ENCODE measurements around the gene UQCR11.
"Not testable (repeated sequence)": the region's sequence is repeated elsewhere in the genome, so short reads cannot be mapped to it uniquely, and the experiment has no call there.

UQCR11 gene

DNA sequence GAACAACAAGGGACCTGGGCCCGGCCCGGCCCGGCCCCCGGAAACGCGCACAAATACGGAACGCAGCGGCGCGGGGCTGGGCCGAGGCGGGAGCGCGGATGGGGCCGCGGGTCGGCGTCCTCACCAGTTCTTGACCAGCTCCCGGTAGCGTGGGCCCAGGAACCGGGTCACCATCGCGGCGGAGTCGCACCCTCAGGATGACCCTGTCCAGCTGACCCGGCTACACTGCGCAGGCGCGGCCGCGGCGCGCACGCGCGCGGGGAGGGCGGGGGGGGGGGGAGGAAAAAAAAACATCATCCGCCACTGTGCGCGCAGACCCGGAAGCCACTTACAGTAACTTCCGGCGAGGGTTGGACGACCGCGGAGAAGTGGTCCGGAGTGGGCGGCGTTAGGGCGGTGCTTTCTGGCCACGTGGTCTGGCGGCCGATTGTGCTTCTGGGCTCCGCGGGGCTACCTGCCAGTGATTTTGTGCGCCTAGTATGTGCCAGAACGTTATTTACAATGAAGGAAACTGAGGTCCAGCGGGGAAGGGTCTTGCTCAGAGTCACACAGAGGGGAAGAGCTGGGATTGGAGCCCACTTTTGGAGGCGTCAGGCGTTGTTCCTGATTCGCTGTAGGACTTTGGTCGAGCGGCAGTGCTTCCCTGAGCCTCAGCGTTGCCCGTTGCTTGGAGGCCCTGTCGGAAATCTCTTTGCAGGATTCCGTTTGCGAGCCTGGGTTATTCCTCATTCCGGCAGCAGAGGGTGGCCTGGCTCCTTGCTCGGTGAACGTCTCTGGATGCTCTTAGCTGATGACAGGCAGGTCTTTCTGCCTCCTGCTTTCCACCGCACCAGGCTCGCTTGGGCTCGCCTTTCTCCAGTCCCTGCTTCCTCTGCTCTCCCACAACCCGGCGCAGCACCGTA, at the start of gene UQCR11:
TSS of gene UQCR11 (minus strand) at position 227 of the 902 bp plus-strand sequence. CDS start at position 174, 53 bp downstream.
- peak; percentile 95 for DNase-seq
- peak; percentile 87 for ATAC-seq

GRCh38 chr19:1654178-1654792, 49.0 kb upstream of the UQCR11 start:
- ATAC-seq (no peak), DNase-seq (no peak)

DNA sequence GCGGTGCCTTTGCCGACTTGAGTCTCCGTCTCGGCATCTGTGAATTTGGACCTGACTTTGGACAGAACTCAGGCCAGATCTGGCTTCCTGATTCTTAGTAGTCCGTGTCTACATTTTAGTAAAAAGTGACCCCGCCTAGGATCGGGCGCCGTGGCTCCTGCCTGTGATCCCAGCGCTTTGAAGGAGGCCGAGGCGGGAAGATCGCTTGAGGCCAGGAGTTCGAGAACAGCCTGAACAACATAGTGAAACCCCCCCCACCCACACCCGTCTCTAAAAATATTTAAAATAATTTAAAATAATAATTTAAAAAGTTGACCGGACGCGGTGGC, 48.0 kb upstream of the UQCR11 start:
- DNase-seq (no peak), ATAC-seq (no peak)

DNA sequence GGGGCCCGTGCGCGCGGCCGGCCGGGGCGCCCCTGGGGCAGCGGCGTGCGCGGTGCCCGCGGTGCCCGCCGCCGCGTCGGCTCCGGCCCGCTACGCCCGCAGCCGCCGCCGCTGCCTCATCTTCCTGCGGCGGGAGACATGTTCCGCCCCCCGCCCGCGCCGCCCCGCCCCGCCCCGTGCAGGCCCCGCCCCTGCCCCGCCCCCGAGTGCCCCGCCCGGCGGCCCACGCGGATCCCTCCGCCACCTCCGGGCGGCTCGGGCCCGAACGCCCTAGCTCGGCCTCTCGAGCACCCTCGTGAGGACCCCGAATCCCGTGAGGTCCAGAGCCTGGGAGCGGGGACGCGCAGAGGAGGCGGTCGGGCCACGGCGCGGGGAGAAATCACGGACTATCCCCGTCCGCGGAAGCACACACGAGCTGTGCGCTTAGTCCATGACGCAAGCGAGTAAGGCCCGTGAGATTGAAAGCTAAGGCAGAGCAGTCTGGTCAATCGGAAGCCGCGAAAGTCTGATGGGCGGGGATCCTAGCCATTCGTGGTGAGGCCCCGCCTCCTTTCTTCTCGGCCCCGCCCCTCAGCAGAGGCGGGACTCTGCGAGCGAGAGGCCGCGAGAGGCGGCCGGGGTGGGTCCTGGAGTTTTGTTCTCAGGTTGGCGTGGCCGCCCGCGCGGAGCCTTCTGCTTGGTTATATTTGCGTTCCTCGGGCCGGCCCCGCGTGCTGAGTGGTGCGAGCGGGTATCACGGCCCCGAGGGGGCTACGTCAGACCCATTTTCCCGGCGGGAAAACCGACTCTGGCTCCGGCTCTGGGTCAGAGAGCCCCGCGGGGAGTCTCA, 47.4 kb upstream of the UQCR11 start, which contains the start of gene TCF3:
TSS of gene TCF3 (minus strand) at position 145 of the 829 bp plus-strand sequence. CDS start 2,367 bp downstream, outside the sequence.
- ATAC-seq, result peak; percentile 90
- peak; percentile 98 for DNase-seq

- DNase-seq (peak; percentile 64), ATAC-seq (no peak)
Measured at GRCh38 chr19:1651568-1652291, 46.5 kb upstream of the UQCR11 start.

DNA sequence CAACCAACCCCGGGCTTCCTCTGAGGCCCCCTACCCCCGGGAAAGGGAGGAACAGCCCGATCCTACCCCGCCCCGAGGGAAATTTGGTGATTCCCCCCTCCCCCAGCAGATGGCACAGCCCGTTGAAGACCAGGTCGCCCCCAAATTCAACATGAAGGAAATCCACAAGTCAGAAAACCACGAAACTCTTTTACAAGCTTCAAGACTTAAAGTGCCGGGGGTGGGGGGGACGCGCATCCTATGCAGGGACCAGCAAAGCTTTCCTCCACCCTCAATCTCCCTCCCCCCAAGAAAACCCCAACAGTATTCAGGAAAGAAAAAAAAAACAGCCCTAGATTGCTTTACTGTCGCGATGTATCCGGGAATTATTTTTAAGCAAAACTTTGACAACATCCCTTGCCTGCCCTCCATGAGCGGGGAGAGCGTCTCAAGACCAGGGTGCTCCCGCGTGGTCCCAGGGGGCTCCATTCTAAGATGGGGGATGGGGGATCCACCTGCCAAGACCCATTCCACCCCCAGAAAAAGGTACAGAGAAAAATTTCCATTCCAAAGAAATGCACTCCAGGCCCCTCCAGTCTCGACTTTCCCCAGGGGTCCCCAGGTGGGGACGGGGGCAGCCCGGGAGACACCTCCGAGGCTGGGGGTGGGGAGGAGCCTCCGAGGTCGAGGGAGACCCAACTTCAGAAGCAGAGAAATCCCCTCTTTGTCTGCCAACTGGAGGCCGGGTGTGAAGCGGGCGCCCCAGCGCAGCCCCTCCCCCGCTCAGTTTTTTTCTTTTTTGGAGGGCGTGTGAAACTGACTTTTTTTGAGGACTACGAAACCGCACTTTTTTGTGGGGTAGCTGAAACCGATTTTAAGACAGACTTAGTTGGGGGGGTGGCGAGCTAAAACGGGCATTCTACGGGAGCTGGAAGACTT, 45.6 kb upstream of the UQCR11 start:
- peak; percentile 77 for DNase-seq
- no peak for ATAC-seq

- ATAC-seq (no peak), DNase-seq (no peak)
Measured at GRCh38 chr19:1649706-1650649, 44.7 kb upstream of the UQCR11 start.

DNA sequence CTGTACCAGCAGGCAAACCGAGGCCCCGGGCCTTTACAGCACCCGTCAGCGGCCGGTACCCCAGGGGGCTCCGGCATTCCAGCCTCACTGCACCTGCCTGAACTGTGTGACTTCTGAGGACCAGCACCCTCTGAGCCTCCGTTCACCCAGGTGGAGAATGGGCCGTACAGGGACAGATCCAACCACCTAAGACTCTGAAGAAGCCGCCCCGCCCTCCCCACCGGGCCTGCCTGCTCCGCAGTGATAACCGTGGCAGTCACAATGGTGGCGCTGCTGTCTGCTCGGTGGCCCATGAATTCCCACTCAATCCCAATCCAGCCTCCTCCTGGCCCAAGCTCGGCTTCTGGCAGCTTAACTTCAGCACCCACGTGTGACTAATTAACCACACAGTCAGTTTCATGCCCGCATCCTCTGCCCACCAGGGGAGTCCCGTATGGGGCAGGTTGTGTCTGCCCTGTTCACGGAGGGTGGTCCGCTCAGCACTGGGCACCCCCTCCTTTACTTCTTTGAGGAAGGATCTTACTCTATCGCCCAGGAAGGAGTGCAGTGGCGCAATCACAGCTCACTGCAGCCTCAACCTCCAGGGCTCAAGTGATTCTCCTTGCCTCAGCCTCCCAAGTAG, 43.8 kb upstream of the UQCR11 start:
- ATAC-seq, result no peak

DNA sequence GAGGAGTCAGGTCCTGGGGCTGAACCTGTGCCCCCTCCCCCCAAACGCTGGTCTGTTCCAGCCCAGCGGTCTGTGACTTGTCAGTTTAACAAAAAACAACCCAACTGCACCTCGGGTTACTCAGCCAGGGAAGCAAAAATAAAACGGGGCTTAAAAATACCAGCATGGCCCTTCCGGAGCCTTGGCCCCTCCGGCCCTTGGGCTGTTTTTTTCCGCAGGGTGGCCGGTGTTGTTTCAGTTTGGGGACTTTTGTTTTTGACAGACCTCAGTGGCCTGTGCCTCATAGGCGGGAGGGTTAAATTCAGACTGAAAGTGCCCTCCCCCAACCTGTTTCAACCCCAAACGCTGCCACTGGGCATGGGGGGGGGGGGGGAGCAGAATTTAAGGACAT, 43.2 kb upstream of the UQCR11 start:
- DNase-seq, result no peak
- no peak for ATAC-seq

More for the DNA sequence above, 43.8 kb upstream of the UQCR11 start:
- DNase-seq, result peak; percentile 54

GRCh38 chr19:1647501-1648458, 42.5 kb upstream of the UQCR11 start:
- ATAC-seq, result no peak
- no peak for DNase-seq

GRCh38 chr19:1646659-1647453, 41.6 kb upstream of the UQCR11 start:
- DNase-seq (no peak), ATAC-seq (no peak)

GRCh38 chr19:1646149-1646548, 40.9 kb upstream of the UQCR11 start:
- ATAC-seq (no peak), DNase-seq (no peak)

DNA sequence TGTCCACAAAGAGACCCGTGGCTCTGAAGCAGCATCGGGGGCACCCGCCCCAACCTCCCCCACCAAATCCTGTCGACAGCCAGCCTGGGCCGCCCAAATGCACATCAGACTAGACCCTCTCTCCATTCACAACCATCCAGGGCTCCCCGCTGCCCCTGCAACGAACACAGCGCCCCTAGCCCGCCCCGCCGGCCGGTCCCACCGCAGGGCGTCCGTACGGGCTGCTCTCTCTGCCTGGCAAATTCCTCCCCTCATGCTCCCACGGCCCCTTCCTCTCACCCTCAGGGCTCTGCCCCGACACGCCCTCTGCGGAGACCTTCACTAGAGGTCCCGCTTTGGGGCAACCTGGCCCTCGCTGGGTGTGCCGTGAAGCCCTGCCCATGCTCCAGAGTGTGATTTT, 40.0 kb upstream of the UQCR11 start:
- ATAC-seq (no peak), DNase-seq (no peak)

DNA sequence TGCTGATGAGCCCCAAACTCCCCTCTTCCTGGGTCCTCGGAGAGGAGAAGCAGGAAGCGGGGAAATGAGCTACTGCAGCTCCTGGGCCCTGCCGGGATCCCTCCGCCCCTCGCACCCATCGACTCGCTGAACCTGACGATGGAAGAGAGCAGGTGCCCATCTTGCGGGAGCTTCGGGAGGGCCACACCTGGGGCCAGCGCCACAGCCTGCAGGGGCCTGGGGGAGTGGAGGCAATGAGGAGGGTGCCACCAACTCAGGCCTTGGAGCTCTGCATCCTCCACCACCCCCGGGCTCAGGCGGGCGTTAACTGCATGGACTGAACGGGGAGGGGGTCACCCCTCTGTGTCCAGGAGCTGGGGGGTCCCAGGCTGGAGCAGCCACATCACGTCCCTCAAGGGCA, 38.8 kb upstream of the UQCR11 start:
- no peak for DNase-seq

DNA sequence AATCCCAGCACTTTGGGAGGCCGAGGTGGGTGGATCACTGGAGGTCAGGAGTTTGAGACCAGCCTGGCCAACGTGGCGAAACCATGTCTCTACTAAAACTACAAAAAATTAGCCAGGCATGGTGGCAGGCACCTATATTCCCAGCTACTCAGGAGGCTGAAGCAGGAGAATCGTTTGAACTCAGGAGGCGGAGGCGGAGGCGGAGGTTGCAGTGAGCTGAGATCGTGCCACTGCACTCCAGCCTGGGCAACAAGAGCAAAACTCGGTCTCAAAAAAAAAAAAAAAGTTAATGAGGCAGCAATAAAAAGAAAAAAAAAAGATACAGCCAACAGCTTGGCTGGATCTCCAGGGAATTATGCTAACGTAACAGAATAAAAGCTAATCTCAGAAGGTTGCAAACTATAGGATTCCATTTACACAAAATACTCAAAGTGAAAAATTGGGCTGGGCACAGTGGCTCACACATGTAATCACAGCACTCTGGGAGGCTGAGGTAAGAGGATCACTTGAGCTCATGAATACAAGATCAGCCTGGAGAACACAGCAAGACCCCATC, 35.7 kb upstream of the UQCR11 start:
- not testable (repeated sequence) for ATAC-seq, DNase-seq

More for the DNA sequence above, 38.8 kb upstream of the UQCR11 start:
- ATAC-seq, result no peak

DNA sequence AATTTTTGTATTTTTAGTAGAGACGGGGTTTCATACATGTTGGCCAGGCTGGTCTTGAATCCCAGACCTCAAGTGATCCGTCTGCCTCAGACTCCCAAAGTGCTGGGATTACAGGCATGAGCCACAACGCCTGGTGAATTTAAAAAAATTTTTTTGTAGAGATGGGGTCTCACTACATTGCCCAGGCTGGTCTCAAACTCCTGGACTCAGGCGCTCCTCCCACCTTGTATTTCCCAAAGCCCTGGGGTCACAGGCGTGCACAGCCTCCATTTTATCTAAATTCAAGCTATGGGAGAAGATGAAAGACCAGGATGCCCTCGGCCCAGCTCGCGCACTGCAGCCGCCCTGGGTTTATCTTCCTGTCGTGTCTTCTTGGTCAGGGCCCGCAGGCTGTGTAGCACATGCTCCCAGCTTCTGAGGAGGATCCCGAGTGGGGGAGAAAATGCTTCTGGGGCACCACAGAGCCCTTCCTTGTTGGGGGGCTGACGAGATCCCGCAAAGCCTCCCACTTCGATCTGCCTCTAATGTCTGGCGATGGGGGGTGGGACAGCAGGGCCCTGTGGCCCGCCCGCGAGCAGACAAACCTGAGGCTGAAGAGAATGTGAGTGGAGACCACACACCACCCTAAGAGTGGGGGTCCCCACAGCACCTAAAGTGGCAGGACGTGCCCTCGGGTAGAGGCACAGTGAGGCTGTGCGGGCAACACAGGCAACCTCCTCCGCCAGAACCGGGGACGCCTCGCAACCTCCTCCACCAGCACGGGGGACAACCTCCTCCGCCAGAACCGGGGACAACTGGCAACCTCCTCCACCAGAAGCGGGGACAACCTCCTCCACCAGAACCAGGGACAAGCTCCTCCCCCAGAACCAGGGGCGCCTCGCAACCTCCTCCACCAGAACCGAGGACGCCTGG, 31.3 kb upstream of the UQCR11 start:
- ATAC-seq, result no peak
- DNase-seq, result no peak

All from stimulated activated naive CD8-positive, alpha-beta T cell treated with anti-CD3 and anti-CD28 coated beads, Interleukin-15, Interleukin-2, amounts not matched to agents 100 U/mL and 50 U/mL, for 24 hours (primary cell).